ENCODE measurements around the gene FREM2. TPM values are rescaled to one million over a fixed set of nuclear protein-coding genes. Genes with fewer than 3 reads are reported as not detected.

The FREM2 gene, protein sequence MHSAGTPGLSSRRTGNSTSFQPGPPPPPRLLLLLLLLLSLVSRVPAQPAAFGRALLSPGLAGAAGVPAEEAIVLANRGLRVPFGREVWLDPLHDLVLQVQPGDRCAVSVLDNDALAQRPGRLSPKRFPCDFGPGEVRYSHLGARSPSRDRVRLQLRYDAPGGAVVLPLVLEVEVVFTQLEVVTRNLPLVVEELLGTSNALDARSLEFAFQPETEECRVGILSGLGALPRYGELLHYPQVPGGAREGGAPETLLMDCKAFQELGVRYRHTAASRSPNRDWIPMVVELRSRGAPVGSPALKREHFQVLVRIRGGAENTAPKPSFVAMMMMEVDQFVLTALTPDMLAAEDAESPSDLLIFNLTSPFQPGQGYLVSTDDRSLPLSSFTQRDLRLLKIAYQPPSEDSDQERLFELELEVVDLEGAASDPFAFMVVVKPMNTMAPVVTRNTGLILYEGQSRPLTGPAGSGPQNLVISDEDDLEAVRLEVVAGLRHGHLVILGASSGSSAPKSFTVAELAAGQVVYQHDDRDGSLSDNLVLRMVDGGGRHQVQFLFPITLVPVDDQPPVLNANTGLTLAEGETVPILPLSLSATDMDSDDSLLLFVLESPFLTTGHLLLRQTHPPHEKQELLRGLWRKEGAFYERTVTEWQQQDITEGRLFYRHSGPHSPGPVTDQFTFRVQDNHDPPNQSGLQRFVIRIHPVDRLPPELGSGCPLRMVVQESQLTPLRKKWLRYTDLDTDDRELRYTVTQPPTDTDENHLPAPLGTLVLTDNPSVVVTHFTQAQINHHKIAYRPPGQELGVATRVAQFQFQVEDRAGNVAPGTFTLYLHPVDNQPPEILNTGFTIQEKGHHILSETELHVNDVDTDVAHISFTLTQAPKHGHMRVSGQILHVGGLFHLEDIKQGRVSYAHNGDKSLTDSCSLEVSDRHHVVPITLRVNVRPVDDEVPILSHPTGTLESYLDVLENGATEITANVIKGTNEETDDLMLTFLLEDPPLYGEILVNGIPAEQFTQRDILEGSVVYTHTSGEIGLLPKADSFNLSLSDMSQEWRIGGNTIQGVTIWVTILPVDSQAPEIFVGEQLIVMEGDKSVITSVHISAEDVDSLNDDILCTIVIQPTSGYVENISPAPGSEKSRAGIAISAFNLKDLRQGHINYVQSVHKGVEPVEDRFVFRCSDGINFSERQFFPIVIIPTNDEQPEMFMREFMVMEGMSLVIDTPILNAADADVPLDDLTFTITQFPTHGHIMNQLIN (N-terminal part only)
- total RNA-seq = not detected

DNA sequence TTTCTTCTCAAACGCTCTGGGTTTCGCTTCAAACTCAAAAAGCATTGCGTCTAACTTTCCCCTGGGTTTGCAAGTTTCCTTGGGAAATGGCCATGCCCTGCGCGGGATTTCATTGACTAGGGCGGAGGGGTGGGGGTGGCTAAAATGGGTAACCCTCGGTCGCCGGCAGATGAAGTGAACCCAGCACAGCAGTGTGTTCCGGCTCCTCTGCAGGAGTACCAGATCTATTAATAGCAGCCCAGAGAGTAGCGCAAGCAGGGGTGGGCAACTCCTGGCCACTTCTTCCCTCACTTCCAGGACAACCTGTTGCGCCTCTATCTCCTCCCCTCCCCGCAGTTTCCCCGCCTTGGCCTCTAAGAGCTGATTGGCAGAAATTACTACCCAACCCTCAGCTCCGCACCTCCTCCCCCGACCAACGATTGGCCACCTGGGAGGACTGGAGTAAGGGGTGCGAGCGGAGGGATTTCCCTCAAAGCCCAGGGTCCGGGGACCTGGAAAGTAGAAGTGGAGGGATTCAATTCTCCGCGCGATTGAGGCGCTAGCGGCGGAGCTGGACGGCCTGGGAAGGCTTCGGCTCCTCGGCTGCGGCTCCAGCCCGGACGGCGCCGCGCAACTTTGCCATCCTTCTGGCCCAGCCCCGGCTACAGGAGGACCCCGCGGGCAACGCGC lies at the start of gene FREM2:
Gene FREM2, plus strand, starts transcription at position 501 of the 669 bp plus-strand sequence. CDS start 268 bp downstream, outside the sequence.
- H3K27ac Mint-ChIP-seq = no peak within 1 kb of the TSS
- peaks cover 0 to 8% of the 10 kb centered on the region in 2 donors for H3K9me3 Mint-ChIP-seq
- no peak for DNase-seq (ENCODE audit: low spot score in 2 of 2)
- H3K36me3 Mint-ChIP-seq = no peaks in the 10 kb centered on the region
- peak in 1 of 2 donors; percentile 48 for ATAC-seq

DNA sequence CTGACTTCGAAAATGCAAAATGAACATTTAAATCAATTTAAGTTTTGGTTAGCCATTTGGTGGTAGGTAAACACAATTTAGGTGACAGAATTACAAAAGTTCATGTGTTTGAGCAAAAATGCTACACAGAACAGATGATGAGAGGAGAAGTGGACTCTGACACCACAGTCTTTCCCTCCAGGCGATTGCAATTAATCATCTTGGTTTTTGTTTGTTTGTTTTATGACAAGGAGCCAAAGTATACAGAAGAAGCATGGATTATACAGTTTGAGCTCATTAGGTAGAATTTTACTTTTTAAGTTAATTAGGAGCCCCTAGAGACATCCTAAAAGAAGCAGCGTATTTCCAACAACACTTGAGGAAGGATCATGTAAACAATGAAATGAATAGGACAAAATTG lies 49.3 kb upstream of the FREM2 start:
- no peaks in the 10 kb centered on the region for H3K9me3 Mint-ChIP-seq
- H3K36me3 Mint-ChIP-seq = no peaks in the 10 kb centered on the region
- ATAC-seq = no peak
- H3K27ac Mint-ChIP-seq = no peak overlapping the region
- no peak for DNase-seq (ENCODE audit: low spot score in 2 of 2)

DNA sequence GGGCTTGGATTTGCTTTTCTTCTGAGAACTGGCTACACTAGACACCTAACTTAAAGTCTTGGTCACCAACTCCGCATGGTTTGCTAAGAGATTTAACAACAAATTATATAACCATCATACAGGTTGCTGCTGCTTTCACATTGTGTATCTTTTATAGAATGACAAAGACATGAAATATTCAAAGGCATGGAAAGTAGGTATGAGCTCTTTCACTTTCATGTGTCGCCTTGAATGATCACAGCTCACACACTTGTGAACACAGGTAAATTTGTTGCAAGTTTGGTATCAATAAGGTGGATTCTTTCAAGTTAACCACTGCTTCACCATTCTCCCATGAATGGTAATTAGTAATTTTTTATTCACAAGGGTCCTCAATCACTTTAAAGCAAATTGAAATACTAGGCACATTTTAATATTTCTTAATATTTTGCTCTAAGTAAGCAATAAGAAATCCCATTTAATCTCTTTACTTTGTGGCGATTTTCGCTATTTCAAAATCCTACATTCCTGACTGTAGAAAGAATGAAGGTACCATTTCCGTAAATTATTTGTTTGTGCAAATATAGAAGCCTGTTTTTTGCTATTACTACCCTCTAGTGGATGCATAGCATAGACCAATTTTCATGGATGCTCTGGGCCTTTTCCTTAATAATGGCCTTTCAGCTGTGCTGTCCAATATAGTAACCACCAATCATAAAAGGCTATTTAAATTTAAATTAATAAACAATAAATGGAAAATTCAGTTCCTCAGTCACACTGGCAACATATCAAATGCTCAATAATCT lies 45.5 kb upstream of the FREM2 start:
- DNase-seq (ENCODE audit: low spot score in 2 of 2) = no peak
- no peak for ATAC-seq
- Mint-ChIP-seq H3K27ac (no peak overlapping the region), H3K9me3 (no peaks in the 10 kb centered on the region), H3K36me3 (no peaks in the 10 kb centered on the region)

DNA sequence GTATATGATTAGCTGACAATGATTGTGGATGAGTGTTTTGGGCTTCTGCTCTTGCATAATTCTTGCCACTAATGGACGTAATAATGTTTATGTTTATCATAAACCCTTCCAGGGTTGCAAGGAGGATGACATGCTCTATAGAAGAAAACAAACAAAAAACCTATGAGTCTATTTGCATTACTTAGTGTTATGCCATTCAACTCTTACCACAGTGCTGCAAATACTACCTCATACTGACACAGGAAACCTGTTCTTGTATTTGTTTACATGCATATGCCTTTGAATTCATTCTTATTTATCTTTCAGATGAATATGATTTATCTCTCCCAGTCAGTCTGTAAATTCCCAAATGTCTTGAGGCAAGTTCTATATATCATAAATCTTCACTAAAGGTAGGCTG lies 39.6 kb upstream of the FREM2 start:
- no peak overlapping the region for H3K27ac Mint-ChIP-seq
- ATAC-seq (no peak), DNase-seq (ENCODE audit: low spot score in 2 of 2) (no peak)
- H3K9me3 Mint-ChIP-seq = no peaks in the 10 kb centered on the region
- no peaks in the 10 kb centered on the region for H3K36me3 Mint-ChIP-seq

DNA sequence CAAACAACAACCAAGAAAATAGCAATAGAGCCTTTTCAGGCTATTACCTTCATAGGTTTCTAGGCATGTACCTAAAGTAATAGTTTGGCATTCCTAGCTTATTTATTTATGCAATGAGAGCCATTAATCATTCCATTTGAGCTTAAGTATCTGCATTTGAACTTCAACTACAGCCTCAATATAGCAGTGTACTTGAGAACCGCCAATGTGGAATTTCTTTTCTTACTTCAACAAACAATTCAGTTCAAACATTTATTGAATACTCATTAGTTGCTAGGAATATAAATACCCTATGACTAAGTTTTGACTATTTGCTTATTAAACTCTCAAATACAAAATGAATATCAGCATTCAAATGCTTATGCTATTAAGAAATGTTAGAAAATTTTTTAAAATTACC lies 38.0 kb upstream of the FREM2 start:
- Mint-ChIP-seq H3K9me3 (no peaks in the 10 kb centered on the region), H3K27ac (no peak overlapping the region), H3K36me3 (no peaks in the 10 kb centered on the region)
- DNase-seq (ENCODE audit: low spot score in 2 of 2) (no peak), ATAC-seq (no peak)

DNA sequence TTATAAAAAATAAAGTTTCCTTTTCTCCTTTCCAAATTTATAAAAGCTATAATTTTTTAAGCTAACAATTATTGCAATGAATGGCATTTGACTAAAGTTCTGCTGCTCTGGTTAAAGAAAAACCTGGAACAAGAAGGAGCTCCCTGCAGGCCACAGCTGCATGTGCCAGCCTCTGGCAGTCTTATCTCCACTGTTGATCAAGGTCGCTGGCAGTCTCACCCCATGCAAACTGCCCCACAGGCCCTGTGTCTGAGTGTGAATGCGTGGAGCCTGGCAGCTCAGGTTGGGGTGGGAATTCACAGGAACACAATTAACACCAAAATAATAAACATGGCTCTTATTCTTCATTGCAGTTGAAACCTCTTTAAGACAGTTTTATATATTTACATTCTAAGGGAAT lies 30.2 kb upstream of the FREM2 start:
- H3K9me3 Mint-ChIP-seq = no peaks in the 10 kb centered on the region
- H3K36me3 Mint-ChIP-seq = no peaks in the 10 kb centered on the region
- DNase-seq (ENCODE audit: low spot score in 2 of 2) (no peak), ATAC-seq (no peak)
- no peak overlapping the region for H3K27ac Mint-ChIP-seq

DNA sequence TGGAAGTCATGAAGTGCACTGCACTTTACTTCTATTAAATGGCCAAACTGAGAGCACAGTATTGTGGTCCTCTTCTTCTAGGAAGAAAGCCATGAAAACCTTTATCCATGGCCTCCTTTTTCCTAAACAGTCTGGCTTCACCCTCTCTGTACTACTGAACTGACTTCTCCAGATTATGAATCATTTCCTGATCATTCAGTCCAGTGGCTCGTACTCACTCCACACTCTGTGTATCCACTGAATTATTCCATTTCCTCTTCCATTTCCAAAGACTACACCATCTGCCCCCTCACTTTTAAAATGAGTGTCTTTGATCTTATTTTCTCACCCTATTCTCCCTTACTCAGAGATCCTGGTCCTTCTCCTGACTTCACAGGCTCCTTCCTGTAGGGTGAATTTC lies 29.7 kb upstream of the FREM2 start:
- no peaks in the 10 kb centered on the region for H3K36me3 Mint-ChIP-seq

DNA sequence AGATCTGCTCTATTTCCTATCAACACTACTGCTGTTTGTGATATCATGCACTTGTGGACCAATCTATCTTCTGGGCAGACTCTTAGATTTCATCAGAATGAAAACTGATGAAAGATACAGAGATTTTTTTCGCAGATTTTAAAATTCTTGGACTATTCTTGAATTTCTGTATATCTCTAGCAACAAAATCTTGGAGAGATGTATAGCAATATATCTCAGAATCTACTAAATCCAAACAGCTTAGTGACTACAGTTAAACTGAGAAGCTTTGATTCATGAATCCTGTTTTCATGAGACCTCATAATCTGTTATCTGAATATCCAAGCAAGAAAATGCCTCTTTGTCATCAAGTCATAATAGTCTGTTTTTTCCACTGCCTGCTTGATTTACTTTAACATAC lies 28.0 kb upstream of the FREM2 start:
- no peaks in the 10 kb centered on the region for H3K9me3 Mint-ChIP-seq
- ATAC-seq (no peak), DNase-seq (ENCODE audit: low spot score in 2 of 2) (no peak)
- H3K27ac Mint-ChIP-seq = no peak overlapping the region
- H3K36me3 Mint-ChIP-seq = no peaks in the 10 kb centered on the region

More for the DNA sequence above, 29.7 kb upstream of the FREM2 start:
- Mint-ChIP-seq H3K27ac (no peak overlapping the region), H3K9me3 (no peaks in the 10 kb centered on the region)
- DNase-seq (ENCODE audit: low spot score in 2 of 2) (no peak), ATAC-seq (no peak)

DNA sequence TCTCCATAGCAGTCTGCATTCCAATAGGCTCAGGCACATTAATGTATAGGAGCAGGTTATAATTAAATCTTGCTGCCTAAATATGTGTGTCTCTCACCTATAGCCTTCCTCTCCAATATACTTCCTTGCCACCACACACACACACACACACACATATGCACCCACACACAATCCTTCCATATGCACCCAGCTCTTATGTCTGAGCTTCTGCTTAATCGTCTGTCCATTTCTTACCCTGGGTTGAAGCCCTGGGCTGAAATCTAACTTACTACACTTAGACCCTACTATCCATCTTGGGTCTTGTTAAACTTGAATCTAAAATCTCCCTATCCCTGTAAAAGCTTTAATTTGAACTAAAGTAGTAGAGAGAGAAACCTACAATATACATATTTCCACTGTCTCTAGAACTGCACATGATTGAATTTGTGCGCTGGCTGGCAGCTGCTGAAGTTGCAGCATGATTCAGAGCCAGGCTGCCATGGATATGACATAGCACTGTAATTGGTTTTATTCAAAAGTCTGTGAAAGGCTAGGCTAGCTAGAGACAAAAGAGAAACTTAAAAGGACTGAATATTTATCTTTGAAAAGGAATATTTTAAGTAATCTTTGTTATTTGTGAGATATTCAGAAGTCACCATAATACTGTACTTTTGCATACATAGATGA lies 25.7 kb upstream of the FREM2 start:
- no peaks in the 10 kb centered on the region for H3K9me3 Mint-ChIP-seq
- H3K27ac Mint-ChIP-seq = no peak overlapping the region
- DNase-seq (ENCODE audit: low spot score in 2 of 2) (no peak), ATAC-seq (no peak)
- no peaks in the 10 kb centered on the region for H3K36me3 Mint-ChIP-seq

DNA sequence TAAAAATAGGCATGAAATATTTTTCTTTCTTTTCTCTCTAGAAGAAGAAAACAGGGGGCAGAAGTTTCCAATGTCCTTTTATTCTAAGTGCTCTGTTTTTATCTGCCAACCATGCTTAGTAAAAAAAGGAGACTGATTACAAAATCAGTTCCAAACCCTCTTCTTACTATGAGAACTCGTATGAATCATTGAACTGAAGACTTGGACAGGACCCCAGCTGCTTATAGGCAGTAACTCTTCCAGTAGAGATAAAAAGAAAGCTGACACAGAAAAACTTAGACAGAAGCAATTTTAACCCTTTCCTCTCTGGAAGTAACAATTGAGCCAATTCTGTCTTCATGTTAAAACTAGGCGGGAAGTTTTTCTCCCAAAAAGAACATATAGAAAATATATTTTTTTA lies 24.5 kb upstream of the FREM2 start:
- Mint-ChIP-seq H3K27ac (no peak overlapping the region), H3K9me3 (peaks cover 0 to 3% of the 10 kb centered on the region in 2 donors), H3K36me3 (no peaks in the 10 kb centered on the region)
- DNase-seq (ENCODE audit: low spot score in 2 of 2) (no peak), ATAC-seq (no peak)

DNA sequence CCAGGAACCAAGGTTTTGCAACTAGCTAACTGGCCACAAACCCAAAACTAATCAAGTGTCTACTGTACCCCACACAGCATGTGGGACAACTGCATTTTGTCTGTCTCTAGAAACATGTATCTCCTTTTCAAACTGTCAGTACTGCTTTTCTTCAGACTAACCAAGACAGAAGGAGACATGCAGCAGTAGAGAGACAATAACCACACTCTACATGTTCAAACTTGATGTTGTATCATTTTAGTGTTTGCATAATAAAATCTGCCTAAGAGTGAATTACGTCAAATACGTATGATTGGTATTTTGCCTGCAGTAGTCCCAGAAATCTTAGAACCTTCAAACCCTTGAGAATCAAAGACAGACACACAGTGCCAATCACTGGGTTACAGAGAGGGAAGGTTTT lies 22.0 kb upstream of the FREM2 start:
- ATAC-seq = no peak
- no peak overlapping the region for H3K27ac Mint-ChIP-seq
- no peak for DNase-seq (ENCODE audit: low spot score in 2 of 2)
- H3K9me3 Mint-ChIP-seq = peaks cover 0 to 3% of the 10 kb centered on the region in 2 donors
- H3K36me3 Mint-ChIP-seq = no peaks in the 10 kb centered on the region

DNA sequence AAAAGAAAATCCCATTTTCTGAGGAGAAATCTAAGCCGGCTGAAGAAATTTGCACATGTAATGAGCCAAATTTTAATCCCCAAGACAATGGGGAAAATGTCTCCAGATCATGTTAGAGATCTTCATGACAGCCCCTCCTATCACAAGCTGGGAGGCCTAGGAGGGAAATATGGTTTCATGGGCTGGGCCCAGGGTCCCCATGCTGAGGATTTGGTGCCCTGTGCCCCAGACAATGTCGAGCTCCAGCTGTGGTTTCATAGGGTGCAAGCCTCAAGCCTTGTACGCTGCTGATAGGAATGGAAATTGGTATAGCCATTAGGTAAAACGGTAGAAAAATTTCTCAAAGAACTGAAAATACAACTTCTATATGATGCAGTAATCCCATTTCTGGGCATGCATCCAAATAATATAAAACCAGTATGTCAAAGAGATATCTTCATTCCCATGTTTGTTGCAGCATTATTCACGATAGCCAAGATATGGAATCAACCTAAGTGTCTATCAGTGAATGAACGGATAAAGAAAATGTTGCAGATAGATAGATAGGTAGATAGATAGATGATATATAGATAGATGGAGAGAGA lies 19.3 kb upstream of the FREM2 start:
- H3K27ac Mint-ChIP-seq = no peak overlapping the region
- DNase-seq (ENCODE audit: low spot score in 2 of 2) (no peak), ATAC-seq (no peak)
- H3K36me3 Mint-ChIP-seq = no peaks in the 10 kb centered on the region
- peaks cover 0 to 3% of the 10 kb centered on the region in 2 donors for H3K9me3 Mint-ChIP-seq

DNA sequence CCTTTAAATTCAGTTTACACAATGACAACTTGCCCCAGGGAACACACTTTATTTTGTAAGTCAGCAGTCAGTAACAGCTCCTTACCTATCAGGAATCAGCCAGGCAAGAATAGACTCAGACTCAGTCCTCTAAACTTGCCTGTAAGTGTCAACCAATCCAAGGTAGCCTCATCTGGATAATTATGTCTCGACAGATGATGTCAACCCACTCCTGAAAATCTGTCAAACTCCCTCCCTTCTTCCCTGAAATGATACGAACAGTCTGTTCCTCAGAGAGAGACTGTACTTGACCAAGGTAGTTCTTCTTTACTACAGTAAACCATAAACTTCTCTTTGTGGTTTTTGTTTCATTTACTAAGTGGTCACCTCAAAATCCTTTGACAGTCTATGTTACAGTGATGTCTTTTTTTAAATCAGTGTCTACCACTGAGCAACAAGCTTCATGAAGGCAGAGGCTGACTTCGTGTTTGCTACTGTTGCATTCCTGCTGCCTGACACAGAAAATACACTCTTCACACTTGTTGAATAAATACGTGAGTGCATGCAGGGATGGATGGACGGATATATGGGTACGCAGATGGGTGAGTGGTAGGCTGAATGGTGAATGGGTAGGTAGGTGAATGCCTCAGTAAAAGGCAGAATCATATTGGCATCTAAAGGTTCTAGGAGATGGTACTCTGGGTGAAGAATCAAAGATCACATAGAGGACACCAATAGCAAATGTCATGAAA lies 17.5 kb upstream of the FREM2 start:
- Mint-ChIP-seq H3K9me3 (peaks cover 3 to 9% of the 10 kb centered on the region in 2 donors), H3K36me3 (no peaks in the 10 kb centered on the region), H3K27ac (peak overlapping the region in 1 of 2 donors; percentile 23)
- DNase-seq (ENCODE audit: low spot score in 2 of 2) (no peak), ATAC-seq (no peak)

DNA sequence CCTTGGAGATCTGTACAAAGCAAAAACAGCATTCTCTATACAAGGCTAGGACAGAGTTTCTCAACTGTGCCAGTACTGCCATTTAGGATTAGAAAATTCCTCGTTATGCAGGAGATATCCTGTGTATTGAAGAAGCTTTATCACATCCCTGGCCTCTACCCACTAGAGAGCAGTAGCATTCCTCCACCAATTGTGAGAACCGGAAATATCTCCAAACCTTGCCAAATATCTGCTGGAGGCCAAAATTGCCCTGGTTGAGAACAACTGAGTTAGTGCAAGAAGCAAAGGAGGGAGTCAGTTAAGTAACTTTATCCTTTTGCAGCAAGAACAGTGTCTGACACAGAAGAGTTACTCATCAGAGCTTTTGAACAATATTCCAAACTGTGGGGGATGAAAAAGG lies 16.2 kb upstream of the FREM2 start:
- DNase-seq (ENCODE audit: low spot score in 2 of 2) (no peak), ATAC-seq (no peak)
- H3K36me3 Mint-ChIP-seq = no peaks in the 10 kb centered on the region
- no peak overlapping the region for H3K27ac Mint-ChIP-seq
- H3K9me3 Mint-ChIP-seq = peaks cover 3 to 9% of the 10 kb centered on the region in 2 donors

All from activated naive CD4-positive, alpha-beta T cell treated with anti-CD3 and anti-CD28 coated beads, Interleukin-2, amount 50 U/mL, for 72 hours (primary cell).